Iris pigment epithelial cell (primary cell): ENCODE measurements around the gene ARID1B.
A peak's percentile ranks its signal among the peaks of the same experiment; 100 is the strongest.

Experiments used
- DNase-seq: peaks from one replicate; pipeline ENCODE4 v3.0.0-alpha.2; 2011; ENCODE audit warnings: low read depth

ARID1B gene

GRCh38 chr6:157213426-157213825 lies 436.2 kb downstream of the ARID1B start:
- no peak for DNase-seq

DNA sequence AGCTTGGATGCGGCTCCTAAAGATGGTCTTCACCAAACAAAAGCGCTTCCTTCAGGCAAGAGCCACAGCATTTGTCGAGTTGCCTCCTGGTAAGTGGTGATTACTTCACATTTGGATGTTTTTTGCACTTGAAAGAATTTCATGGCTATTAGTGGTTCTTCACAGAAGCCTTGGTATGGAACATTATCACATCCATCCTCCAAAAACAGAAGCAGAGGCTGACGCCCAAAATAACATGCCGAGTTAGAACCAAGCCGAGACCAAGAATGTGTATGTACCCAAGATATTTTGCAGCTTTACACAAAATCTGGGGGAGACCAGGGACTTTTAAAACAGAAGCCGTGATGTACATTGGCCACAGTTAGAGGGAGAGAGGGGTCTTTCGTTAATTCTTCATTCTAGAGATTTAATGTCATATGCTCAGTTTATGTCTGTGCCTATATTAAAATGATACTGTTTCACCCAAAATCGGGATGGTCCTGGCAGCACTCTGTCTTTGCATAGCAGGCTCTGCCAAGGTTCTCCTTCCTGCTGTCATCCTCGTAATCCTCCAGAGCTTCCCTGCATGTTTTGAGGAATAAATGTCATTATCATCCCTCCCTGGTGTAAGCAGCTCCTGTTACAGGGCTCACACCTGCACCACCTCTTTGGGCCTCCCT lies 436.9 kb downstream of the ARID1B start:
- DNase-seq = no peak

DNA sequence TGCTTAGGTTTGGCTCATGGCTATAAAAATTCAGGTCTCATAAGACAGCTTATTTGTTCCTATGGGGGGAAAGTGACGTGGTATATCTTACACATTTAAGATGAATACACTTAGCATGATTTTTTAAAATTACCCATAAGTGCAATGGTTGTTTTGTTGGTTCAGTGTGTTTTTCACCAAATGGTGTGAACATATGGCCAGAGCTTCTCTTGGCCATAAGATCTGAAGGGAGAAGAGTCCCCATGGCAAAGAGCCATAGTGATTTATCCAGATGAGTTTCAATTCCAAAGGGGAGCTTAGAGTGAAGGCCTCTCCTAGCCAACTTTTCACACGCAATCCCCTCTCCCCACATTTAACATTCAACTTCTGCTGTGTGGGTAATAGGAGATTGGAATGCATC lies 438.5 kb downstream of the ARID1B start:
- DNase-seq = no peak

GRCh38 chr6:157216570-157216969 lies 439.4 kb downstream of the ARID1B start:
- DNase-seq = no peak

- no peak for DNase-seq
These were observed 440.2 kb downstream of the ARID1B start for GRCh38 chr6:157217198-157217893.

DNA sequence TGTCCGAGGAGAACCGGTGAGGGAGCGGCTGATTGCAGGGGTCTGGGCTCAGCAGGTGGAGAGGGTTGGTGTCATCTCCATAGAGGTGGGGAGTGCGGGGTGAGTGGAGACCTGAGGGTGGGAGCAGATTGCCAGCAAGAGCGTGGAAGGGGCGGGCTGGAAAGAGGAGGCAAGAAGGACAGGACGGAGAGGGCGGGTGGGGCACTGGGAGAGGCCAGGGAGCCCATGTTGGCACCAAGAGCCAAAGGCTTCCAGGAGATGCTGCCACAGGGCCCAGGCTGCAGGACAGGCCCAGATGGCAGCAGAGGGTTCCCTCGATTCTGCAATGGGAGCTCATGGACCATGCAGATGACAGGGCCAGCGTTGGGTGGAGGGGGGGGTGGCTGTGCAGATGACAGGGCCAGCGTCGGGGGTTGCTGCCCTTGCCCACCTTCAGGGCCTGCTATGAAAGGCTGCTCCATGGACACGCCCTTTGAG lies 440.8 kb downstream of the ARID1B start:
- DNase-seq = no peak

DNA sequence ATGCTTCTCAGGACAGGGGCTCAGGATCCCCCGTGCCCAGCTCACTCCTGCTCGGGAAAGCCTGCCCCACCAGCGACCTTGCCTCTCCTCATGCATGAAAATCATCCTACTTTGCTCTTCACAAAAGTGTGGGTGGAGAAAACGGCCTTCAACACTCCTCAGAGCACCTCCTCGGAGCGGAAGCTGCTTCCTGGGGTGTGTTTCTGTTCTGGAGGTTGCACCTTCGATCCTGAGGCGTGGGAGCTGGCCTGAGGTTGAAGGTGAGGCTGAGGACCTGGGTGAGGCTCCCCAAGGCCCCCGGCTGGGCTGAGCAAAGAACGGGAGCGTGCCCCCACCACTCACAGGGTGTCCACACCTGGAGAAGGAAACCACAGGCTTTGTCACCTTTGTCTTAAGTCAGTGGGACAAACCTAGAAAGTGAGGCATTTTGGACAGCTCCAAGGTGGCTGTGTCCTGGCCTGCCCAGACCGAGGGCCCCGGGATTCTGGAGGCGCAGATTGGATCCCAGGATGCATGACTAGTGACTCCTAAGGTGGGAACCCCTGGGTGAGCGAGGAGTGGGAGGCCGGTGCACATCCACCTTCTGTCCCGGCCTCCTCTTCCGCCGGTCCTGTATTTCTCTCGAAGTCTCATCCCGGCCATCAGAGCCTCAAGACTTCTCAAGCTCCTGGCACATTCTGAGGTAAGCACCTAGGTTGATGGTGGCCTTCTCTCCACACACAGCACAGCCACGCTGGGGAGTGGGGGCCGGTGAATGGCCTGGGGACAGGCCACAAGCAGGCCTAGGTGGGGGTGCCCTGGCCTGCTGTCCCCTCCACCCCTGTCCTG lies 441.4 kb downstream of the ARID1B start:
- no peak for DNase-seq

GRCh38 chr6:157219201-157220200 lies 442.3 kb downstream of the ARID1B start:
- DNase-seq = peak; percentile 66

- DNase-seq = no peak
These were observed 443.3 kb downstream of the ARID1B start for GRCh38 chr6:157220485-157220884.

GRCh38 chr6:157221049-157221816 lies 444.1 kb downstream of the ARID1B start:
- DNase-seq = peak; percentile 73

GRCh38 chr6:157221817-157222175 lies 444.6 kb downstream of the ARID1B start:
- no peak for DNase-seq

- no peak for DNase-seq
These were observed 445.2 kb downstream of the ARID1B start for GRCh38 chr6:157222201-157222981.

DNA sequence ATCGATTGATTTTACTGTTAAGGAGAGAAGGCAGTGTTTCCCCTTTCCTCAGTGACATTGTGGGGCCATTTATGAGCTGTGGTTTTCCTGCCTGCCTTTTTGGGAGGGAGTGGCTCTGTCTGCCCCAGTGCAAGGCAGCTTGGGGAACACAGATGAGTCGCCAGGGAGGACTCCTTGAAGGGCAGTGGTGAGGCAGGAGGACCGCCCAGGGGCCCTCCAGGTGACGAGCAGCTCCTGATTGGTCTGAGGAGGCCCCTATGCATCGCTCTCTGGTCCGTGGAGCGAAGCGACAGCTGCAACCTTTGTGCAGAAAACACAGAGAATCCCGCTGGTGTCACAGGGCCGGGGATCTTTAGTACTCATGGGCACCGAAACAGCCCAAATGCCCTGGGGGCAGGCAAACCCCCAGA lies 445.8 kb downstream of the ARID1B start:
- no peak for DNase-seq

DNA sequence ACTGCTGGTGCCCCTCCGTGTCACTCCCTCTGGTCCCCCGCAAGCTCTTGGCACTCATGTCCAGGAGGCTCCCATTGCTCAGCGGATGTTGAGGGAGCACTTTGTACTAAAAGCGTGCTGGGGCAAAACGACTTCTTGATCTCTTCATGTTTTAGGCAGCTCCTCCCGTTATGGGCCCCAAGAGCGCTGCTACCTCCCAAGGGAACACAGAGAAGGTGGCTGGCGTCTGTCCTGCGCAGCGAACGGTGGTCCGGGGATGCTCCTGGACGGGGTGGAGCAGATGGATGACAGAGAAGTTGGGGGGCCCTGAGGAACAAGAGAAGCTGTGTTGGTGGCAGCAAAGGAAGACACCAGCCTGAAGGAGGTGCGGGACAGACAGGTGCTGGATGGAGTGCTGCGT lies 446.3 kb downstream of the ARID1B start:
- DNase-seq = no peak

GRCh38 chr6:157224178-157224950 lies 447.2 kb downstream of the ARID1B start:
- no peak for DNase-seq

GRCh38 chr6:157224951-157225574 lies 447.9 kb downstream of the ARID1B start:
- DNase-seq = no peak

DNA sequence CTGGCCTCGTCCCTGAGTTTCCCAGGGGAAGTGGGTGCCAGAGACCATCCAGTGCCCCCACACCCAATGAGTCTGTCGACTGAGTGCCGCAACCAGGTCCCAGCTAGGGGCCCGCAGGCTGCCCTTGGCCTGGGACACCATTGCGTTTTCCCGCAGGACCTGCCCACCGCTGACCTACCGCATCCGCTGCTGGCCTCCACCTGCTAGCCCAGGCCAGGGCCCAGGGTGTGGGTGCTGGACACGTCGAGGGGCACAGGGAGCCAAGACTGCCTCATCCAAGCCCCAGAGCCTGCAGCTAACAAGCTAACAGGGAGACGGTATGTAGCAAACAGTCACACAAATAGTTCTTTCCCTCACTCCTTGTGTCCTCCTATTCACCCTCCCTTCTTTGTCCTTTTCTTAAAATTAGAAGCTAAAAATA lies 448.4 kb downstream of the ARID1B start:
- DNase-seq = no peak

GRCh38 chr6:157226026-157226625 lies 448.9 kb downstream of the ARID1B start:
- peak; percentile 49 for DNase-seq
